GM12865 (cell line): ENCODE results near the gene EPOP.

Experiments
- DNase-seq: peaks from one replicate; pipeline ENCODE4 v3.0.0; 2010; ENCODE audit warnings: low read depth
- H3K4me3 ChIP-seq: 2 replicates; pipeline ENCODE4 v1.5.1; 2011; ENCODE audit warnings: mild to moderate bottlenecking, low read depth, low read length, control low read depth
- CTCF ChIP-seq: IDR thresholded peaks from 2 replicates; pipeline ENCODE4 v1.5.1; 2011; ENCODE audit warnings: low read length, control low read depth, low read depth, inconsistent platforms; ENCODE audit not compliant: insufficient read depth; ENCODE audit errors: missing control alignments

EPOP gene

GRCh38 chr17:38687286-38687685 is 12.5 kb upstream of the EPOP start:
- H3K4me3 ChIP-seq, result no peak overlapping the region

GRCh38 chr17:38685491-38685890 is 10.7 kb upstream of the EPOP start:
- DNase-seq, result no peak
- no peak overlapping the region for H3K4me3 ChIP-seq
- no peak for TF ChIP-seq CTCF

More at GRCh38 chr17:38687286-38687685, 12.5 kb upstream of the EPOP start:
- DNase-seq, result no peak
- no peak for TF ChIP-seq CTCF

GRCh38 chr17:38681096-38681495 is 6.3 kb upstream of the EPOP start:
- TF ChIP-seq CTCF, result no peak
- no peak for DNase-seq
- no peak overlapping the region for H3K4me3 ChIP-seq

GRCh38 chr17:38677819-38678218 is 3.1 kb upstream of the EPOP start:
- no peak overlapping the region for H3K4me3 ChIP-seq
- no peak for DNase-seq
- no peak for TF ChIP-seq CTCF

GRCh38 chr17:38676706-38677504 is 2.1 kb upstream of the EPOP start:
- DNase-seq, result peak; percentile 89
- peak; percentile 96 for TF ChIP-seq CTCF
- H3K4me3 ChIP-seq, result no peak overlapping the region

- peak overlapping the region; percentile 88 for H3K4me3 ChIP-seq
- DNase-seq, result peak; percentile 44
- TF ChIP-seq CTCF, result peak; percentile 19
These were observed 576 bp downstream of the EPOP start for GRCh38 chr17:38674014-38674748.
